H9 (cell line): ENCODE data around the gene FAM156A. TPM values are rescaled to one million over a fixed set of nuclear protein-coding genes. Genes with fewer than 3 reads are reported as not detected.

Experiments used
- DNase-seq: peaks from one replicate; pipeline ENCODE4 v3.0.0-alpha.2; 2017
- H2AFZ ChIP-seq: one replicate; pipeline ENCODE4 v1.6.1; 2013; ENCODE audit warnings: mild to moderate bottlenecking, low read length, control low read depth, moderate library complexity
- H2AK5ac ChIP-seq: 2 replicates; pipeline ENCODE4 v1.6.1; 2013; ENCODE audit warnings: low read length, control low read depth, mixed read lengths; ENCODE audit not compliant: insufficient read length
- H2BK120ac ChIP-seq: one replicate; pipeline ENCODE4 v1.6.1; 2013; ENCODE audit warnings: low read depth, mild to moderate bottlenecking, low read length, control low read depth, inconsistent platforms; ENCODE audit not compliant: poor library complexity, severe bottlenecking
- H2BK12ac ChIP-seq: 2 replicates; pipeline ENCODE4 v1.6.1; 2013; ENCODE audit warnings: low read length, control low read depth, mixed read lengths, low read depth; ENCODE audit not compliant: insufficient read length
- H2BK15ac ChIP-seq: 2 replicates; pipeline ENCODE4 v1.6.1; 2013; ENCODE audit warnings: low read depth, low read length, control low read depth
- H2BK20ac ChIP-seq: one replicate; pipeline ENCODE4 v1.6.1; 2013; ENCODE audit warnings: low read depth, mild to moderate bottlenecking, low read length, control low read depth, inconsistent platforms; ENCODE audit not compliant: poor library complexity, severe bottlenecking
- H2BK5ac ChIP-seq: 2 replicates; pipeline ENCODE4 v1.6.1; 2013; ENCODE audit warnings: low read length, control low read depth, mixed read lengths; ENCODE audit not compliant: insufficient read length
- H3K14ac ChIP-seq: 2 replicates; pipeline ENCODE4 v1.6.1; 2013; ENCODE audit warnings: low read length, control low read depth; ENCODE audit not compliant: insufficient read depth
- H3K18ac ChIP-seq: 2 replicates; pipeline ENCODE4 v1.6.1; 2013; ENCODE audit warnings: low read depth, mild to moderate bottlenecking, mixed read lengths, low read length, control low read depth; ENCODE audit not compliant: insufficient read length
- H3K23ac ChIP-seq: 2 replicates; pipeline ENCODE4 v1.6.1; 2013; ENCODE audit warnings: low read length, control low read depth, mixed read lengths, low read depth; ENCODE audit not compliant: insufficient read length
- H3K23me2 ChIP-seq: 2 replicates; pipeline ENCODE4 v1.6.1; 2013; ENCODE audit warnings: low read depth, mild to moderate bottlenecking, mixed read lengths, low read length, control low read depth; ENCODE audit not compliant: insufficient read length, poor library complexity, severe bottlenecking
- H3K27ac ChIP-seq: 2 replicates; pipeline ENCODE4 v1.5.1; 2013; ENCODE audit warnings: low read length, control low read depth, mixed read lengths, low read depth; ENCODE audit not compliant: insufficient read length
- H3K27me3 ChIP-seq: 2 replicates; pipeline ENCODE4 v1.6.1; 2013; ENCODE audit warnings: low read length, control low read depth, inconsistent platforms; ENCODE audit not compliant: insufficient read depth
- H3K4ac ChIP-seq: 2 replicates; pipeline ENCODE4 v1.6.1; 2013; ENCODE audit warnings: low read depth, mild to moderate bottlenecking, control low read depth, inconsistent platforms, low read length, moderate library complexity
- H3K4me1 ChIP-seq: 2 replicates; pipeline ENCODE4 v1.6.1; 2013; ENCODE audit warnings: low read length, control low read depth, inconsistent platforms; ENCODE audit not compliant: insufficient read depth
- H3K4me2 ChIP-seq: 2 replicates; pipeline ENCODE4 v1.6.1; 2013; ENCODE audit warnings: low read length, control low read depth, mixed read lengths; ENCODE audit not compliant: insufficient read length, insufficient read depth
- H3K56ac ChIP-seq: 2 replicates; pipeline ENCODE4 v1.6.1; 2013; ENCODE audit warnings: low read depth, mild to moderate bottlenecking, mixed read lengths, low read length, control low read depth; ENCODE audit not compliant: insufficient read length
- H3K79me1 ChIP-seq: 2 replicates; pipeline ENCODE4 v1.6.1; 2013; ENCODE audit warnings: low read depth, mild to moderate bottlenecking, moderate library complexity, low read length, control low read depth, inconsistent platforms; ENCODE audit not compliant: insufficient read depth, poor library complexity, severe bottlenecking
- H3K79me2 ChIP-seq: 2 replicates; pipeline ENCODE4 v1.6.1; 2013; ENCODE audit warnings: low read length, control low read depth, inconsistent platforms; ENCODE audit not compliant: insufficient read depth
- H3K9ac ChIP-seq: 2 replicates; pipeline ENCODE4 v1.6.1; 2013; ENCODE audit warnings: low read length, control low read depth, mixed read lengths; ENCODE audit not compliant: insufficient read length; ENCODE audit errors: extremely low read depth
- H3K9me3 ChIP-seq: one replicate; pipeline ENCODE4 v1.6.1; 2013; ENCODE audit warnings: low read depth, low read length, inconsistent platforms; ENCODE audit not compliant: control insufficient read depth
- H3T11ph ChIP-seq: one replicate; pipeline ENCODE4 v1.6.1; 2013; ENCODE audit warnings: mild to moderate bottlenecking, low read length, control low read depth, inconsistent platforms
- H4K20me1 ChIP-seq: one replicate; pipeline ENCODE4 v1.6.1; 2013; ENCODE audit not compliant: control insufficient read depth, insufficient read length, insufficient read depth
- H4K5ac ChIP-seq: 2 replicates; pipeline ENCODE4 v1.6.1; 2013; ENCODE audit warnings: low read depth, mild to moderate bottlenecking, mixed read lengths, low read length, control low read depth; ENCODE audit not compliant: insufficient read length
- H4K8ac ChIP-seq: replicated peaks from 2 replicates; pipeline ENCODE4 v1.6.1; 2013; ENCODE audit warnings: low read length, control low read depth, mixed read lengths, low read depth; ENCODE audit not compliant: insufficient read length
- H4K91ac ChIP-seq: 2 replicates; pipeline ENCODE4 v1.6.1; 2013; ENCODE audit warnings: low read depth, mild to moderate bottlenecking, moderate library complexity, mixed read lengths, low read length, control low read depth; ENCODE audit not compliant: insufficient read length
- H3K27ac Mint-ChIP-seq, 3 experiments: 2 replicates in 2 of 3; 3 replicates in 1 of 3; pipeline ENCODE4 v1.8.0; 2020 to 2021; ENCODE audit warnings: mixed read lengths in 3 of 3, mild to moderate bottlenecking in 1 of 3, moderate library complexity in 1 of 3
- H3K27me3 Mint-ChIP-seq: 2 replicates; pipeline ENCODE4 v1.8.0; 2021; ENCODE audit warnings: low read depth, mild to moderate bottlenecking, moderate library complexity, mixed read lengths
- H3K36me3 Mint-ChIP-seq, 3 experiments: 2 replicates in 2 of 3; 3 replicates in 1 of 3; pipeline ENCODE4 v1.8.0; 2020 to 2021; ENCODE audit warnings: low read depth in 3 of 3, mixed read lengths in 3 of 3; ENCODE audit not compliant: insufficient read depth in 1 of 3
- H3K4me1 Mint-ChIP-seq, 2 experiments: 2 replicates each; pipeline ENCODE4 v1.8.0; 2020; ENCODE audit warnings: mixed read lengths in 2 of 2
- H3K4me3 Mint-ChIP-seq, 2 experiments: 2 replicates in 1 of 2; 3 replicates in 1 of 2; pipeline ENCODE4 v1.8.0; 2020 to 2021; ENCODE audit warnings: mild to moderate bottlenecking in 2 of 2, mixed read lengths in 2 of 2, moderate library complexity in 1 of 2
- H3K9me3 Mint-ChIP-seq, 2 experiments: 2 replicates in 1 of 2; 3 replicates in 1 of 2; pipeline ENCODE4 v1.8.0; 2020; ENCODE audit warnings: mild to moderate bottlenecking in 2 of 2, mixed read lengths in 2 of 2, moderate library complexity in 1 of 2
- WGBS: extraction: QIAGEN DNeasy Blood & Tissue Kit; methylation state at CpG from one replicate; pipeline ENCODE4 v1.1.7; 2013; ENCODE audit warnings: missing lambda C conversion rate, low lambda C conversion rate, mixed read lengths; ENCODE audit not compliant: insufficient read length; ENCODE audit errors: extremely low coverage; 5-methylcytosine and 5-hydroxymethylcytosine counted together
- total RNA-seq: library from RNA; stranded (reverse); gene quantifications from 2 replicates; pipeline ENCODE4 v1.2.1, GENCODE V29; 2021
- TF ChIP-seq, protein P1 (sequence below): fragments of 200-600 bp; sonication (generic); conservative IDR thresholded peaks from 3 replicates; pipeline ENCODE4 v1.8.0; 2021; ENCODE audit warnings: antibody characterized with exemption, mild to moderate bottlenecking

The FAM156A gene
- total RNA-seq, 1 experiment from 2014 or later, result 15.7 TPM

DNA sequence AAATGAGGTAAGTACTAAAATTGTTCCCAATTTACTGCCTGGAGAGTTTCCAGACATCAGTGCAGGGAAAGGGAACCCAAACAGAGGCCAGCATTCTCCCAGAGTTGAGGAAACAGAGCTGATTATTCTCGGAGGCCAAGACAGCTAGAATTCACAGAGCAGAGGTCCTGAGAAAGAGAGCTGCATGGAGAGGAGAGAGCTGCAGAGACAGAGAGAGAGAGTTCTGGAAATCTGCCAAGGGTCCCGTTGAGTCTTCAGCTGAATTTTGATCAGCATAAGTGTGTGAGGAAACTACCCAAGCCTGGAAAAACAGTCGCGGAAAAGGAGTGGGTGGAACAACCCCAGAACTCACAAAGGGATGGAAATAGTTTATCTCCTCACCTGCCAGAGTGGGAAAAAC is 46.5 kb upstream of the FAM156A start:
- Histone ChIP-seq H2BK15ac (no peak overlapping the region), H4K20me1 (no peaks in the 10 kb centered on the region), H3K79me1 (no peaks in the 10 kb centered on the region), H3K56ac (no peak overlapping the region), H3K79me2 (no peaks in the 10 kb centered on the region), H2BK120ac (no peak overlapping the region), H3K14ac (no peak overlapping the region), H3K23me2 (no peaks in the 10 kb centered on the region), H2AFZ (no peak overlapping the region), H2BK20ac (no peak overlapping the region), H3K9ac (no peak overlapping the region), H4K91ac (no peak overlapping the region), H4K5ac (no peak overlapping the region), H2BK12ac (no peak overlapping the region), H3T11ph (no peak overlapping the region), H3K9me3 (peaks cover 38% of the 10 kb centered on the region), H3K4ac (no peak overlapping the region), H4K8ac (no peak overlapping the region), H3K27ac (no peak overlapping the region), H2BK5ac (no peak overlapping the region), H3K4me2 (no peak overlapping the region), H2AK5ac (no peak overlapping the region), H3K4me1 (no peaks in the 10 kb centered on the region), H3K23ac (no peak overlapping the region), H3K18ac (no peak overlapping the region), H3K27me3 (no peaks in the 10 kb centered on the region)
- Mint-ChIP-seq H3K4me1 (peaks cover 0 to 3% of the 10 kb centered on the region in 2 experiments; a peak in 1 of 4 replicates), H3K36me3 (peaks cover 0 to 8% (median 0%) of the 10 kb centered on the region in 3 experiments; a peak in 3 of 7 replicates), H3K27ac (no peak overlapping the region), H3K4me3 (no peak overlapping the region), H3K27me3 (peaks cover 19% of the 10 kb centered on the region), H3K9me3 (peaks cover 68 to 74% of the 10 kb centered on the region in 2 experiments)
- WGBS, result no CpG with 5 or more reads among the region's 4 CpGs
- TF ChIP-seq, protein P1, sequence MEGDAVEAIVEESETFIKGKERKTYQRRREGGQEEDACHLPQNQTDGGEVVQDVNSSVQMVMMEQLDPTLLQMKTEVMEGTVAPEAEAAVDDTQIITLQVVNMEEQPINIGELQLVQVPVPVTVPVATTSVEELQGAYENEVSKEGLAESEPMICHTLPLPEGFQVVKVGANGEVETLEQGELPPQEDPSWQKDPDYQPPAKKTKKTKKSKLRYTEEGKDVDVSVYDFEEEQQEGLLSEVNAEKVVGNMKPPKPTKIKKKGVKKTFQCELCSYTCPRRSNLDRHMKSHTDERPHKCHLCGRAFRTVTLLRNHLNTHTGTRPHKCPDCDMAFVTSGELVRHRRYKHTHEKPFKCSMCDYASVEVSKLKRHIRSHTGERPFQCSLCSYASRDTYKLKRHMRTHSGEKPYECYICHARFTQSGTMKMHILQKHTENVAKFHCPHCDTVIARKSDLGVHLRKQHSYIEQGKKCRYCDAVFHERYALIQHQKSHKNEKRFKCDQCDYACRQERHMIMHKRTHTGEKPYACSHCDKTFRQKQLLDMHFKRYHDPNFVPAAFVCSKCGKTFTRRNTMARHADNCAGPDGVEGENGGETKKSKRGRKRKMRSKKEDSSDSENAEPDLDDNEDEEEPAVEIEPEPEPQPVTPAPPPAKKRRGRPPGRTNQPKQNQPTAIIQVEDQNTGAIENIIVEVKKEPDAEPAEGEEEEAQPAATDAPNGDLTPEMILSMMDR, result no peak
- DNase-seq, result no peak
